Keratinocyte (primary cell): Measurements from ENCODE around the gene SULT1C4. TPM values are rescaled to one million over a fixed set of nuclear protein-coding genes. Genes with fewer than 3 reads are reported as not detected.

ENCODE experiments used
- DNase-seq: peaks from one replicate; pipeline ENCODE4 v3.0.0-alpha.2; 2011; ENCODE audit warnings: low read depth, missing footprints, low spot score
- FAIRE-seq: peaks from 2 replicates; lab custom pipeline; 2011; peaks lifted over from hg19 to GRCh38; lab: Jason Lieb, UNC
- H2AFZ ChIP-seq: 2 replicates; pipeline ENCODE4 v1.6.0; 2012; ENCODE audit warnings: low read length, control low read depth, inconsistent platforms; ENCODE audit not compliant: control insufficient read depth
- H3K27ac ChIP-seq: 2 replicates; pipeline ENCODE4 v1.5.1; 2011; ENCODE audit warnings: low read length; ENCODE audit not compliant: control insufficient read depth, insufficient read depth
- H3K27me3 ChIP-seq: 3 replicates; pipeline ENCODE4 v1.6.0; 2011; ENCODE audit warnings: low read length; ENCODE audit not compliant: control insufficient read depth, insufficient read depth; ENCODE audit errors: extremely low read depth
- H3K36me3 ChIP-seq, 2 experiments: 2 replicates in 1 of 2; 3 replicates in 1 of 2; pipeline ENCODE4 v1.5.1; 2011; ENCODE audit warnings: low read length in 2 of 2, mild to moderate bottlenecking in 1 of 2; ENCODE audit not compliant: control insufficient read depth in 2 of 2, insufficient read depth in 2 of 2; ENCODE audit errors: extremely low read depth in 1 of 2
- H3K4me1 ChIP-seq: 3 replicates; pipeline ENCODE4 v1.5.1; 2011; ENCODE audit warnings: low read length; ENCODE audit not compliant: control insufficient read depth, insufficient read depth; ENCODE audit errors: extremely low read depth
- H3K4me2 ChIP-seq: 3 replicates; pipeline ENCODE4 v1.6.0; 2011; ENCODE audit warnings: low read depth, low read length; ENCODE audit not compliant: control insufficient read depth, insufficient read depth; ENCODE audit errors: extremely low read depth
- H3K4me3 ChIP-seq, 3 experiments: fragments of 200-600 bp in 1 of 3; sonication (generic) in 1 of 3; 2 replicates in 2 of 3; 3 replicates in 1 of 3; pipeline ENCODE4 v1.5.1; 2011 to 2016; ENCODE audit warnings: low read length in 3 of 3, mild to moderate bottlenecking in 3 of 3, control low read depth in 2 of 3, inconsistent platforms in 1 of 3, low read depth in 1 of 3, mixed read lengths in 1 of 3, mixed run types in 1 of 3, moderate library complexity in 1 of 3; ENCODE audit not compliant: control insufficient read depth in 2 of 3, insufficient read depth in 2 of 3; ENCODE audit errors: extremely low read depth in 1 of 3
- H3K79me2 ChIP-seq: 2 replicates; pipeline ENCODE4 v1.6.0; 2012; ENCODE audit warnings: low read length; ENCODE audit not compliant: control insufficient read depth, insufficient read depth
- H3K9ac ChIP-seq: 3 replicates; pipeline ENCODE4 v1.6.0; 2011; ENCODE audit warnings: low read length; ENCODE audit not compliant: control insufficient read depth, insufficient read depth; ENCODE audit errors: extremely low read depth
- H3K9me1 ChIP-seq: 3 replicates; pipeline ENCODE4 v1.6.0; 2011; ENCODE audit warnings: low read length; ENCODE audit not compliant: control insufficient read depth, insufficient read depth; ENCODE audit errors: extremely low read depth
- H3K9me3 ChIP-seq: 2 replicates; pipeline ENCODE4 v1.5.1; 2012; ENCODE audit warnings: low read depth, low read length; ENCODE audit not compliant: control insufficient read depth
- H4K20me1 ChIP-seq: 3 replicates; pipeline ENCODE4 v1.6.0; 2011; ENCODE audit warnings: low read length; ENCODE audit not compliant: control insufficient read depth, insufficient read depth; ENCODE audit errors: extremely low read depth
- CTCF ChIP-seq, 3 experiments: IDR thresholded peaks in 1 of 3; conservative IDR thresholded peaks in 1 of 3; optimal IDR thresholded peaks in 1 of 3; 2 replicates in 2 of 3; 3 replicates in 1 of 3; pipeline versions ENCODE3 to v1.5.1; 2011; ENCODE audit warnings: low read length in 3 of 3, mild to moderate bottlenecking in 3 of 3, moderate library complexity in 2 of 3, control low read depth in 1 of 3, inconsistent platforms in 1 of 3; ENCODE audit not compliant: insufficient read depth in 2 of 3; ENCODE audit errors: extremely low read depth in 1 of 3
- EZH2 ChIP-seq: IDR thresholded peaks from one replicate; pipeline ENCODE4 v1.6.1; 2012; ENCODE audit warnings: inconsistent platforms, mild to moderate bottlenecking, low read length, moderate library complexity
- dilution Hi-C: fragments of 300-500 bp; cut with MboI; formaldehyde crosslinking; loops from one replicate; pipeline ENCODE4 v1.7.0; 2020; ENCODE audit warnings: low sequenced_read_pairs; ENCODE audit not compliant: extremely low pct_ligation_motif_present
- polyA plus RNA-seq, 5 experiments: library from polyadenylated mRNA; depleted of rRNA in 3 of 5; stranded (reverse) in 3 of 5; stranded (forward) in 1 of 5; unstranded in 1 of 5; fragments of >200 nt; gene quantifications; 1 replicate in 1 of 5; 2 replicates in 3 of 5; 3 replicates in 1 of 5; pipeline versions ENCODE4 v1.2.1 to v1.2.3, GENCODE V29; 2011 to 2012; ENCODE audit warnings: missing spikeins in 2 of 5, low read depth in 1 of 5, low replicate concordance in 1 of 5
- small RNA-seq, 3 experiments: library from RNA; depleted of rRNA; stranded (forward); fragments of <200 nt; gene quantifications; one replicate each; pipeline ENCODE3, GENCODE V24; 2012; ENCODE audit warnings: low read depth in 3 of 3, low replicate concordance in 1 of 3; ENCODE audit not compliant: insufficient read length in 3 of 3

SULT1C4 gene
- polyA plus RNA-seq, 1 donor (not counting 4 experiments of a cell fraction or from before 2014, with no cell fraction given): not detected

- no peak overlapping the region for H3K27ac ChIP-seq
- H3K79me2 ChIP-seq: no peaks in the 10 kb centered on the region
- H3K4me2 ChIP-seq: no peak overlapping the region
- no peaks in the 10 kb centered on the region for H3K9me3 ChIP-seq
- H3K9ac ChIP-seq: no peak overlapping the region
- H2AFZ ChIP-seq: no peak overlapping the region
- no peaks in the 10 kb centered on the region for H3K27me3 ChIP-seq
- H4K20me1 ChIP-seq: no peaks in the 10 kb centered on the region
- no peaks in the 10 kb centered on the region for H3K9me1 ChIP-seq
- dilution Hi-C loops: no loop called here
- no peak overlapping the region for H3K4me3 ChIP-seq
- DNase-seq (no peak), FAIRE-seq (no peak)
- no peaks in the 10 kb centered on the region for H3K36me3 ChIP-seq
- no peaks in the 10 kb centered on the region for H3K4me1 ChIP-seq
- TF ChIP-seq EZH2: no peak
- TF ChIP-seq CTCF (optimal IDR thresholded peaks at IDR 0.05 in 1 of 3, IDR thresholded peaks at IDR 0.05 in 1 of 3, conservative IDR thresholded peaks at IDR 0.05 in 1 of 3; ENCODE audit: extremely low read depth in 1 of 3, insufficient read depth in 2 of 3, low read length in 3 of 3): no peak
These were observed 59.2 kb downstream of the SULT1C4 start for GRCh38 chr2:108436976-108437375.

Small RNA genes lying within 50 kb of the gene (small RNA-seq; reads per million reads assigned to genes)
- 0 reads per million in 3 experiments for gene SMIM12P1

Other genes starting within 250 kb of the SULT1C4 start
- not detected in 3 replicates for gene SULT1C3, start 138.0 kb upstream of the SULT1C4 start, polyA plus RNA-seq
- gene SULT1C2, start 89.1 kb upstream of the SULT1C4 start, polyA plus RNA-seq: 0.06 TPM in 1 of 3 replicates, not detected in the others
- gene GCC2, start 71.3 kb downstream of the SULT1C4 start, polyA plus RNA-seq: 4.0 to 8.4 TPM (median 5.5 TPM) in 3 replicates
- gene LIMS1, start 156.5 kb downstream of the SULT1C4 start, polyA plus RNA-seq: 62.5 to 99.3 TPM (median 72.5 TPM) in 3 replicates